ENCODE data around the gene ARID2.

Gene ARID2

GRCh38 chr12:45729233-45730083 is at the start of gene ARID2:
Gene ARID2, plus strand, starts transcription at chr12:45729706. Its CDS starts 131 bp downstream, at chr12:45729837.
- in situ Hi-C loops (cut with MboI; ENCODE audit: low pct_unique_long_range_greater_than_20kb, low sequenced_read_pairs, unreplicated experiment), result loop anchor here (25.0 kb wide), 1 partner anchor 542 kb away; no protein-coding TSS in a partner anchor
- TF ChIP-seq CTCF (IDR thresholded peaks at IDR 0.05; ENCODE audit: extremely low read depth, insufficient read depth, missing control alignments), result no peak
- DNase-seq (ENCODE audit: low spot score), result peak; percentile 75

GRCh38 chr12:45680362-45680761 is 49.1 kb upstream of the ARID2 start:
- no peak for TF ChIP-seq CTCF (IDR thresholded peaks at IDR 0.05; ENCODE audit: extremely low read depth, insufficient read depth, missing control alignments)
- in situ Hi-C loops (cut with MboI; ENCODE audit: low pct_unique_long_range_greater_than_20kb, low sequenced_read_pairs, unreplicated experiment), result no loop called here
- no peak for DNase-seq (ENCODE audit: low spot score)

GRCh38 chr12:45681465-45681864 is 48.0 kb upstream of the ARID2 start:
- no peak for TF ChIP-seq CTCF (IDR thresholded peaks at IDR 0.05; ENCODE audit: extremely low read depth, insufficient read depth, missing control alignments)
- DNase-seq (ENCODE audit: low spot score), result no peak
- in situ Hi-C loops (cut with MboI; ENCODE audit: low pct_unique_long_range_greater_than_20kb, low sequenced_read_pairs, unreplicated experiment), result no loop called here

GRCh38 chr12:45685680-45686079 is 43.8 kb upstream of the ARID2 start:
- in situ Hi-C loops (cut with MboI; ENCODE audit: low pct_unique_long_range_greater_than_20kb, low sequenced_read_pairs, unreplicated experiment), result no loop called here
- no peak for DNase-seq (ENCODE audit: low spot score)
- TF ChIP-seq CTCF (IDR thresholded peaks at IDR 0.05; ENCODE audit: extremely low read depth, insufficient read depth, missing control alignments), result no peak

GRCh38 chr12:45687081-45688015 is 42.2 kb upstream of the ARID2 start:
- in situ Hi-C loops (cut with MboI; ENCODE audit: low pct_unique_long_range_greater_than_20kb, low sequenced_read_pairs, unreplicated experiment), result no loop called here
- DNase-seq (ENCODE audit: low spot score), result no peak
- no peak for TF ChIP-seq CTCF (IDR thresholded peaks at IDR 0.05; ENCODE audit: extremely low read depth, insufficient read depth, missing control alignments)

- in situ Hi-C loops (cut with MboI; ENCODE audit: low pct_unique_long_range_greater_than_20kb, low sequenced_read_pairs, unreplicated experiment), result no loop called here
- TF ChIP-seq CTCF (IDR thresholded peaks at IDR 0.05; ENCODE audit: extremely low read depth, insufficient read depth, missing control alignments), result no peak
- DNase-seq (ENCODE audit: low spot score), result no peak
These were observed 41.3 kb upstream of the ARID2 start for GRCh38 chr12:45688183-45688582.
